Suppressor macrophage treated with lipopolysaccharide for 4 hours (primary cell): Measurements from ENCODE around the gene ASPSCR1.

Experiments used
- DNase-seq: peaks from one replicate; pipeline ENCODE4 v3.0.0-alpha.2; 2020

The ASPSCR1 gene

GRCh38 chr17:82058230-82058854, 80.9 kb downstream of the ASPSCR1 start:
- DNase-seq: no peak

- DNase-seq: no peak
Observed at GRCh38 chr17:82058855-82059249, 81.4 kb downstream of the ASPSCR1 start.

DNA sequence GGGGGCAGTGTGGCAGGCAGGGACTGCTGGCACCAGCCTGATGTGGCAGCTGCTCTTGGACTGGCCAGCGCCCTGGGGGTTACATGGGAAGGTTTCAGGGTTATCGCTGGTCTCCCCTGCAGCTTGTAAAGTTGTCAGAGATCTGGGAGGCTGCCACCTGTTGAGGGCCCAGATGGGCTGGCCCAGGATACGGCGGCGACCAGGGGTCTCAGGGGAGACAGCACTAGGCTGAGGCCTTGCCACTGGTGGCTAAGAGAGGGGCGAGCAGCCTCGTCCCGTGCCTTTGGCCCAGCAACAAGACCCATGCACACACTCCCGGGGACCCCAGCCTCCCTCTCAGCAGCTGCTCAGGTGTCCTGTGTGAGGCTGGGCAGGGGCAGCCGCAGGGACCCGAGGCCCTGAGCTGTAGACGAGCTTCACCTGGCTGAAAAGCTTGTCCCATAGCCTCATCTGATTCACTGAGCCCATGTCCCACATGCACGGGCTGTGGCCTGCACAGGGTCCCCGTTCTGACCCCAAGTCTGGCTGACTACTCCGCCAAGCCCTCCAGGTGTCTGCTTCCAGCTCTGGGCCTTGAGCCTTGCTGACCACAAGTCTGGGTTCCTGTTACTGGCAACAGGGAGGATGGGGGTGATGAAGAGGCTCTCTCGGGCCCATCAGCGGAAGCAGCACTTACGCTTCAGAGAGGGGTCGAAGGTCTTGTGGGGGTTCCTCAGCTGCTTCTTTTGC, 82.0 kb downstream of the ASPSCR1 start:
- DNase-seq: no peak

DNA sequence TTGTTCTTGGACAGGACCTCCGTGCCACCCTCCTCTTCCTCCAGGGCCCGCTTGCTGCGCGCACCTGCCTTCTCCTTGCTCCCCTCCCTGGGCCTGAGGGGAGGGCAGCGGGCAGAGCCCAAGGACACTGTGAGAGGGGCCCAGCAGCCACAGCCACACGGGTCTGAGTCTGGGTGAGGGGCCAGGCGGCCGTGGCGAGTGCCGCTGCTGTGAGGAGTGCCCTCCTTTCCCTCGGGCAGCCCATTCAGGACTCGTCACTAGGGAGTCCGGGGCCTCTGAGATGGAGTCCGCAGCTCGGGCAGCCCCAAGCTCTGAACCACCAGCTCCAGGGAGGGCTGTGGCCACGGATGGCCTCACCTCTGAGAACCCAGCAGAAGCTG, 82.6 kb downstream of the ASPSCR1 start:
- DNase-seq: no peak

- DNase-seq: no peak
Observed at GRCh38 chr17:82060614-82061013, 83.2 kb downstream of the ASPSCR1 start.

- DNase-seq: no peak
Observed at GRCh38 chr17:82061047-82061925, 83.9 kb downstream of the ASPSCR1 start.

DNA sequence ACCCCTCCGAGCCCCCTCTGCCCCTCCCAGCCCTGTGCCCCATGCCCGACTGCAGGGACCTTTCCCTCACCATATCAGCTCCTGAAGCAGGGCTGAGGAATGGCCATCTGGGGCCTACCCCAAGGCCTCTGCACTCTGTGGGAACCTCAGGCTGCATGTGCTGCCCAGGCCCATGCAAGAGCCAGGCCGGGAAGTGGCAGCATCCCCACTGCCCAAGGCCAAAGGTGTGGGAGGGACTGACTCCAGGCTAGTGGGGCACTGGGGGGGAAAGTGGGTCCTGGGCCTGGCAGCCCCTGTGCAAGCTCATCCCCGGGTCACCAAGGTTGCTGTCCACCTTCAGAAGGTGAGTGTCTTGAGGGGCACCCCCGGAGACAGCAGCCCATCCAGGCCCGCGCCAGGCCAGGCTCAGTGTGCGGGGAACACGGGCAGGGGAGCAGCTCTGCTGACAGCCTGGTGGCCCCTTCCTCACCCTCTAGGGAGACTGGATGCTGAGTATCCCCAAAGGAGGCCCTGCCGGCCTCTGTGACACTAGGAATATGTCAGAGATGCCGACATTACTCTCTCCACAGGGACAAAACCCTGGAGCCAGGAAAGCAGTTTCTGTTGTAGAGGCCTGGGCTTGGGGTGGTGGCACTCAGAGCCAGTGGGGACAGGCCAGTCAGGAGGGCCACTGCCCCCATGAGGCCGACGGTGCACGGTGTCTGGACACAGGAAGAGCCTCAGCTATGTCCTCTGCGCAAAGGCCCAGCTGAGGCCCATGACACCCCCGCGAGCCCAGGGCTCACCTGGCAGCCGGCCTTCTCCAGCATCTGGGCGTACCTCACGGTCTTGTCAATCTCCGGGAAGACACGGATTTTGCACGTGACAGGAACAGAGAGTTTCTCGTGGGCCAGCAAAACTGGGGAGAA, 84.9 kb downstream of the ASPSCR1 start:
- DNase-seq: no peak

DNA sequence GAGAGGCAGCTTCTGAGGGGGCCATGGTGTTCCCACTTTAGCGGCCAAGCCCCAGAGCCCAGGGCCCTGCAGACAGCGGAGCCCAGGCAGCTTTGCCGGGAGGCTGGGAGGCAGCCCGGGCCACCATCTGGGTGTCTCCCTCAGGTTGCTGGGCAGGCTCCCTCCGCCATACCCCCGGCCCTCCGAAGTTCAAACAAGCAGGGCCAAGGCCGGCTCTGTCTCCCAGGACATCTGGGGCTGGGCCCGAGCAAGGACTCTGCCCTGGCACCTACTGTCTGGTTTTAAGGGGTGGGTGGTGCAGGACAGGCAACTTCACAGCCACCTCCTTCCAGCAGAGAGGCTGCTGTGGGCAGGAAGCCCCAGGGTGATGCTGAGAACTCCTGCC, 85.5 kb downstream of the ASPSCR1 start:
- no peak for DNase-seq

DNA sequence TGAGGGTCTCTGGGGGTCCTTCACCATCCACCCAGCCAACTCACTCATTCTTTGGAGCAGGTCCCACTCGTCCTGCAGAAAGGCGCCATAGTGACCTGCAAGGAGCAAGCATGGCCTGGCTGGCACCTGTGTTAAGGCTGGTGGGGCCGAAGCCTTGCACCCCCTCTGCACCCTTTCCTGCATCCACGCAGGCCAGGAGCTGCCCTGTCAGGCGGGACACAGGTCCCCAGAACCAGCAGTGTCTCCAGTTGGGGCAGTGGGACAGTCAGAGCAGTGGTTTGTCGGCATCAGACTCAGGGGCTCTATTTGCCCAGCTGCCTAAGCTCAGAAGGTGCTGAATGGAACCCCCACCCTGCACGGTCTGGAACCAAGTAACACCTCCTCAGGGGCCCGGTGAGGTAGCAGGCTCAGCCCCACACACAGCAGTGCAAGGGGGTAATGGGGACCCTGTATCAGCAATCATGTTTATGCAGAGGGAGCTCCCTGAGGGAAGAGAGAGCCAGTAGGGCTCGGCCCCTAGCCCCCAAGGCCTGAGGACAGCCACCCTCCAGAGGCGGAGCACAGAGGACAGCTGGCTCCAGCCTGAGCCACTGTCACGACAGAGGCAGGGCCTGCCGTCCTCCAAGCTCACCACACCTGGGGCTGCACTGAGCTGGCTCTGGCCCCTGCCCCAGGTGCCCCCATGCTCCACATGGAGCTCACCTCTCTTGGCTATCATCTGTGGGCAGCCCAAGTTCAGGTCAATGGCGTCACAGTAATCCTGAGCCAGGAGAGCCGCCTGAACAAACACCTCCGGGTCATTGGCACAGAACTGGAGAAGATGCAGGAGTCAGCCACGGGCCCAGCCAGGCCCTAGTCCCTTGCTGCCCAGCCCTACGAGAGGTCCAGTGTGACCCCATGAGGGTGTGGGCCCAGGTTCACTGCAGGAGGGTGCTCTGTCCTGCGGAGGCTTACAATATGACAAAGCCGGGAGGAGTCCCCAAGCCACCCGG, 86.3 kb downstream of the ASPSCR1 start:
- no peak for DNase-seq

DNA sequence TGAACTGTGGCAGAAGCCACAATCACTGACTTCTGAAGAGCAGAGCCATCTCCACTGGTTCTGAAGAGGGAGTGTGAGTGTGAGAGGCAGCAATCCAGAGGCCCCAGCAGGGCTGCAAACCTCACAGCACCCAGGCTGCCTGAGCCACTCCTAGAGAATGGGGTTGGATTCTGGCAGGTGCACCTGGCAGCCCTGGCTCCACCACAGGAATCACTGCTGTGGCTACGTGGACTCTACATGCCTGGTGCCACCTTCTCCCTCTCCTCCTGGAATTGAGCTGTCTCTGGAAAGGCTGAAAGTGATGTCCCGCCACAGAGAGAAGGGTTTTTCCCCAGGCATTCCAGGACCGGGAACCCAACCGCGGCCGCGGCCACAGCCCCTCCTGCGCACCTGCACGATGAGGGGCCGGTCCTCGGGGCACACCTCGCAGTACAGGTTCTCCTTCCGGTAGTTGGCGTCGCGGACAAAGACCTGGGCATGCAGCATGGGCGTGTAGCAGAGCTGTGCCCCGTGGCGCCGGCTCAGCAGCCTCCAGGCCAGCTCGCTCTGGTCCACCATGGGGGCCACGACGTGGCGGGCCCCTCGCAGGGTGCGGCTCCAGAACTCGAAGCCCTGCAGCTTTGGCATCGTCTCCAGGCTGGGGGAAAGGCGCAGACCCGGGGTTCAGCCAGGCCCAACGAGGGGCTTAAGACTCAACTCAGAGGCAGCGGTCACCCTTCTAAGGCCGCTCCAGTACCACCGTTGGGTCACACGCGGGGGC, 87.2 kb downstream of the ASPSCR1 start:
- no peak for DNase-seq

DNA sequence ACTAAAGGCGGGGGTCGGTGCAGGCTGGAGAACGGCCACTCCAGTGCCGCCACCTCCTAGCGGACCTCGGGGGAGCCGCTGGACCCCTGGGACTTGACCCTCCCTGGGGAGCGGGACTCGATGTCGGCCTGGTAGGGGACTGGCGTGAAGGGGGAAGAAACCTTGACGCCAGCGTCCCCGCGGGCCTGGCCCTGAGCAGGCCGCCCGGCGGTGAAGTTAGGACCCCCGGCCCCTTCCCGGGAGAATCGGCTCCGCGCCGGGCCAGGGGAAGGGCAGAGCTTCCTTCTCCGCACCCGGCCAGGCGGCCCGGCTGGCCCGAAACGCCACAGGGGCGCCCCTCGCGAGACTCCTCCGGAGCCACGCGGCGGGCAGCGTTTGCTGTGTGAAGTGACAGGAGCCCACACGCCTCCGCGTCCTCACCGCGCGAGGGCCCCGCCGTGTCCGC, 87.8 kb downstream of the ASPSCR1 start:
- peak; percentile 29 for DNase-seq

GRCh38 chr17:82065638-82066303, 88.3 kb downstream of the ASPSCR1 start, which contains the start of gene DUS1L:
DUS1L (minus strand) TSS chr17:82065804; CDS start chr17:82065059, 745 bp downstream.
- DNase-seq: peak; percentile 84
